ENCODE measurements around the gene KCNQ1. TPM values are rescaled to one million over a fixed set of nuclear protein-coding genes. Genes with fewer than 3 reads are reported as not detected.

The KCNQ1 gene
- total and polyA plus RNA-seq, 12 donors: 11.0 to 447 (median 320) TPM

- no peaks in the 10 kb centered on the region for H3K36me3 ChIP-seq (replicated peaks in 1 of 2)
- H3K9me3 ChIP-seq (replicated peaks in 1 of 3): peaks cover 0 to 45% (median 8%) of the 10 kb centered on the region in 3 donors
- DNase-seq: no peak
- H3K27ac ChIP-seq: no peak overlapping the region
- no peak overlapping the region for H3K4me3 ChIP-seq
- 95 to 97% (median 97%) methylated on average over 5 to 6 of the region's 6 CpGs for WGBS, 4 donors
- H3K27me3 ChIP-seq: no peaks in the 10 kb centered on the region
- no peaks in the 10 kb centered on the region for H3K4me1 ChIP-seq (replicated peaks in 1 of 2)
- no peak for TF ChIP-seq CTCF (IDR thresholded peaks at IDR 0.05)
- no peak for TF ChIP-seq POLR2A (IDR thresholded peaks at IDR 0.05)
- intact Hi-C loops (cut with DNase I): no loop called here
Observed at GRCh38 chr11:2647953-2648352, 203.1 kb downstream of the KCNQ1 start.

- Histone ChIP-seq H3K27me3 (no peaks in the 10 kb centered on the region), H3K9me3 (replicated peaks in 1 of 3) (peaks cover 0 to 30% (median 2%) of the 10 kb centered on the region in 3 donors), H3K4me3 (no peak overlapping the region), H3K36me3 (replicated peaks in 1 of 2) (no peaks in the 10 kb centered on the region), H3K4me1 (replicated peaks in 1 of 2) (no peaks in the 10 kb centered on the region), H3K27ac (no peak overlapping the region)
- intact Hi-C loops (cut with DNase I): no loop called here
- TF ChIP-seq POLR2A (IDR thresholded peaks at IDR 0.05) (no peak), CTCF (IDR thresholded peaks at IDR 0.05) (no peak)
- DNase-seq: no peak
Observed at GRCh38 chr11:2649400-2649799, 204.6 kb downstream of the KCNQ1 start.

GRCh38 chr11:2649848-2650247 is 205.0 kb downstream of the KCNQ1 start:
- Histone ChIP-seq H3K9me3 (replicated peaks in 1 of 3) (peaks cover 0 to 26% (median 0%) of the 10 kb centered on the region in 3 donors), H3K4me3 (no peak overlapping the region), H3K27ac (no peak overlapping the region), H3K27me3 (no peaks in the 10 kb centered on the region), H3K4me1 (replicated peaks in 1 of 2) (no peaks in the 10 kb centered on the region), H3K36me3 (replicated peaks in 1 of 2) (no peaks in the 10 kb centered on the region)
- no peak for DNase-seq
- TF ChIP-seq CTCF (IDR thresholded peaks at IDR 0.05) (no peak), POLR2A (IDR thresholded peaks at IDR 0.05) (no peak)
- intact Hi-C loops (cut with DNase I): no loop called here
- 95 to 99% (median 98%) methylated on average over 2 of the region's 2 CpGs for WGBS, 4 donors

- Histone ChIP-seq H3K36me3 (replicated peaks in 1 of 2) (no peaks in the 10 kb centered on the region), H3K4me1 (replicated peaks in 1 of 2) (no peaks in the 10 kb centered on the region), H3K27ac (no peak overlapping the region), H3K27me3 (no peaks in the 10 kb centered on the region), H3K4me3 (no peak overlapping the region), H3K9me3 (replicated peaks in 1 of 3) (peaks cover 0 to 25% (median 0%) of the 10 kb centered on the region in 3 donors)
- 97 to 100% (median 99%) methylated on average over 2 of the region's 2 CpGs for WGBS, 4 donors
- no peak for TF ChIP-seq CTCF (IDR thresholded peaks at IDR 0.05)
- no peak for TF ChIP-seq POLR2A (IDR thresholded peaks at IDR 0.05)
- DNase-seq: no peak
- intact Hi-C loops (cut with DNase I): no loop called here
Observed at GRCh38 chr11:2650343-2650867, 205.6 kb downstream of the KCNQ1 start.

Measured in adrenal gland (tissue), 12 donors.